Ovary (tissue), 3 donors: Measurements from ENCODE around the gene HCN4.

Experiments
- CTCF ChIP-seq, 3 donors: fragments of 450-650 bp in 2 of 3; fragments of 200-600 bp in 1 of 3; IDR thresholded peaks; one replicate each; pipeline versions ENCODE4 v1.5.1 to v1.8.0; 2016 to 2022; ENCODE audit warnings: antibody characterized with exemption in 3 of 3, mild to moderate bottlenecking in 1 of 3
- EP300 ChIP-seq: sonication (generic); formaldehyde crosslinking; IDR thresholded peaks from one replicate; pipeline ENCODE4 v1.6.1; 2017; ENCODE audit warnings: antibody characterized with exemption
- donor health status: DM: no; HTN: no; CAD: no.

GRCh38 chr15:73287019-73287418 is 81.7 kb downstream of the HCN4 start:
- TF ChIP-seq CTCF (IDR thresholded peaks at IDR 0.05) = no peak
- TF ChIP-seq EP300 = no peak
